GM18517 (cell line): ENCODE results near the gene LDLRAD3.

Experiments used
- ATAC-seq: cut with Tn5 transposase; IDR thresholded peaks from one replicate; pipeline ENCODE4 v1.9.1; 2021; ENCODE audit warnings: mild to moderate bottlenecking, moderate library complexity; ENCODE audit not compliant: unreplicated experiment

The LDLRAD3 gene

GRCh38 chr11:36193290-36193619 is 249.4 kb downstream of the LDLRAD3 start:
- no peak for ATAC-seq

DNA sequence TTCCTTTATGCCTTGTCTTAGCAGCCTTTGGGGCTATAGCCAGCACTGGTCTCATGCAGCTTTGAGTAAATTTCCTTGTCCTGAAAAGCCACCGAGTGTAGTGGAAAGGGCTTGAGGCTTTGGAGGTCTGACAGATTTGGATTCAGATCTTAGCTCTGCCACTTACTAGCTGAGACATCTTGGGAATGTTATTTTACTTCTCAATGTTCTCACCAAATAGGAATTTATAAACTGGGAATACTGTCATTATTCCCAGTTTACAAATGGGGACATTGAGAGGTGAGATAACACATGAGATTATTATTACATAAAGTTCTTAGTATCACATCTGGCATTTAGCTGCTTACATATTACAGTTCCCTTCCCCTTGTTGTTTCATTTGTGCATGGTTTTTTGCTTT is 249.9 kb downstream of the LDLRAD3 start:
- ATAC-seq, result no peak

DNA sequence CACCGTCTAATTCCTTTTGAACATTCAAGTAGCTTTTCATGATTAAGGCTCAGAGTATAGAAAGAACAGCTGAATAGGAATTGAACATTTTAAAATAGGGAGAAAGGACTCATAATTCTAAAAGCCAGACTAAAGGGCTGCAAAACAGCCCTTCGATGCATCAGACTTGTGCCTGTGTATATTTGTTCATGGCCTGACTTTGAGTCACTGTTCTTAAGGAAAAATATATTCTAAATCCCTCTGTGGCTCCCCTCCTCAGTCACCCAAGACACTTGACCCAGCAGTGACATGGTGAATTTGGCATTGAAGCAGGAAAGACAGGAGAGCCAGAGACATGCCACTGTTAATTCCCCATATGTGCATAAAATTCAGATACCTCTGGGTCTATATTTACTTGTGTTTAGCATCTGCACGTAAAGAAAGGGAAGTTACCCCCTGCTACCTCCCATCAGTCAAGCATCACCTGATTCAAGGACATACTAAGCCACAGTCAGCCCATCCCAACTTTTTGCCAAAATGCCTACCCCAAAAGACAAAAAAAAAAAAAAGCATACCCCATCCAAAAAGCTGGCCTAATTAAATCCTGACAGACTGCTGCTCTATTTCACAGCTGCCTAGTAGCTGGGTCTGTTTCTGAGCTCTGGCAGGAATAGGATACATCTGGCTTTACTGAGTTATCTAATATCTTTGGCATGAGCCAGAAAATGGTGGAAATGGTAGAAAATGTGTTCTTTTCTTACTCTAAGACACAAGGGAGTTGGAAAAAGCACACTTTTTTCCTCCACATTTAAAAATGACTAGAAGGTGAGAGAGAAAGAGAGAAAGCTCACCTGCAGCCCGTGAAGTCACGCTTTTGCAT is 251.9 kb downstream of the LDLRAD3 start:
- ATAC-seq, result no peak

GRCh38 chr11:36196411-36196998 is 252.6 kb downstream of the LDLRAD3 start:
- no peak for ATAC-seq

- no peak for ATAC-seq
Measured at GRCh38 chr11:36201411-36201810, 257.5 kb downstream of the LDLRAD3 start.

GRCh38 chr11:36205536-36205935 is 261.7 kb downstream of the LDLRAD3 start:
- ATAC-seq, result no peak

GRCh38 chr11:36210529-36210928 is 266.7 kb downstream of the LDLRAD3 start:
- ATAC-seq, result no peak

DNA sequence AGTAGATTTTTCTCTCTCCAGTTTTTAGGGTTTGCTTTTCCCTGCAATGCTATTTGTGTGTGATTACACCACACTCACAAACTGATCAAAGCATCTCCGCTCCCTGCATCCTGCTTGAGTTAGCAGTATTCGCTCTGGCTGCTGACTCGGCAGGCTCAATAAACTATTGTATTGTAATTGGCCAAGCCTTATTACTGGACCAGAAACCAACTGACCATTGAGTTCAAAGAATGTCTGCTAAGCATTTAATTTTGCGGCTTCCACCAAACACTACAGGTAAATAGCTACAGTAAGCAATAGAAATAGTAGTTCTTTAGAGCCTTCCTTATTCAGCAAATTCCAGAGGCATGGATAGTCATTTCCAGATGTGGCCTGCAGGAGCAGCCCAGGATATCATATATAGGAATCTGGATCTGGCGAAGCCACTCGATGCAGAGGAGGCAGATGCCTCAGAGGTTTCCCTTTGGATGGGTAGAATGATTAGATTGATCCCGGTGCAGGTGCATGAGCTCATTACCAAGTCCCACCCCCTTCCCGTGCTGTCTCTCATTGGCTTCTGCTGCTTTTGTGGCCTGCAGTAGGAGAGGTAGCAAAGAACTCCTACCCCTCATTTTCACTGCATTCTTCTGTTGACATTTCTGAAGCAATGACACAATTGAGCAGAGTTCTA is 268.0 kb downstream of the LDLRAD3 start:
- ATAC-seq, result no peak

DNA sequence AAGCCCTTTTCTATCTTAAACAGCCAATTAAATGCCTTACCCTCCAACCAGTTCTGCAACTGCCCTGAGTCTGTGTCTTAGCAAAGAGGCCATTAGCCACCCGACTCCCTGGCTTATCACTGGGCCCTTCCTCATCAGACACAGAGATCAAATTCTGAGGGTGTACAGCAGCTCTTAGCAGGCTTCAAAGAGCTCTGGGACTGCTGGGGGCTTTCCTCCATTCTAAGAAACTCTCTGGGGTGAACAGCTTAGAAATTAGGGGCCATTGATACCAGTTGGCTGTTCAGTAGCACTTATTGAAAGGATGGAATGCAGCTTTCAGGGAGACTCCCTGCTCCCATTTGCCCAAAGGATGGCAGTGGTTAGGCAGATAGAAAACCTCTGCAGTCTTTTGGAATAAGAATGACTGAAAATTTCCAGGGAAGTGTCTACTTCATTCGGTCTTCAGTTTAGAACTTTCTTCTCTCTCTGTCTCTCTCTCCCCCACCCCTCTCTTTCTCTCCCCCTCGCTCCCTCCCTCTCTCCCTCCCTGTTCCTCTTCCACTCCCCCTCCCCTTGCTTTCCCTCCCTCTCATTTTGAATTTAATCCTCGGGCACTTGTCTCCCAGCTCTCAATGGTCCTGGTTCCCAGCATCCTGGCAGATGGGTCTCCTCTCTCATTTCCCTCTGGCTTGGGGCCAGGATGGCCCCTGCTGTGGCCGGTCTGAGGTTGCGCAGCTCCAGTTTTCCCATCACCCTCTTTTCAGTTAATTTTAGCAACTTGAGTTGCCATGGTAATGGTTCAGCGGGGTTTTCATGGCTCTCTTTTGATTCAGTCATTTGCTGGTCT is 268.9 kb downstream of the LDLRAD3 start:
- ATAC-seq, result no peak

GRCh38 chr11:36213393-36213840 is 269.6 kb downstream of the LDLRAD3 start:
- ATAC-seq, result no peak

DNA sequence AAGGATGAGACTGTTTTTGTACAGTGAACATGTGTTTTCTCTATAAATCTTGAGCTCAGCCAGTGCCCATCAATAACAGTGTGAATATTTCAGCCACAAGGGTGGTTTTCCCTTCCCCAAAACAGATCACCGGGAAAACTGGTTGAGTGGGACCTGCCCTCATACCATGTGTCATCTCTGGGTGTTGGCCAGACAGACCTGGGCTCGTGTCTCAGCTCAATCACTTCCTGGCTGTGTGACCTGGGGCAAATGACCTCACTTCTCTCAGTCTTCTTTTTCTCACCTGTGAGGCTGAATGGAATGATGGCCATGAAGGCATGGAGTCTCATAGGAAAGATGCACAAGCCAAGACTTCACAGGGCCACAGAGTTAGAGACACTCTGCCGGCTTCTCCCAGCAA is 270.6 kb downstream of the LDLRAD3 start:
- no peak for ATAC-seq

DNA sequence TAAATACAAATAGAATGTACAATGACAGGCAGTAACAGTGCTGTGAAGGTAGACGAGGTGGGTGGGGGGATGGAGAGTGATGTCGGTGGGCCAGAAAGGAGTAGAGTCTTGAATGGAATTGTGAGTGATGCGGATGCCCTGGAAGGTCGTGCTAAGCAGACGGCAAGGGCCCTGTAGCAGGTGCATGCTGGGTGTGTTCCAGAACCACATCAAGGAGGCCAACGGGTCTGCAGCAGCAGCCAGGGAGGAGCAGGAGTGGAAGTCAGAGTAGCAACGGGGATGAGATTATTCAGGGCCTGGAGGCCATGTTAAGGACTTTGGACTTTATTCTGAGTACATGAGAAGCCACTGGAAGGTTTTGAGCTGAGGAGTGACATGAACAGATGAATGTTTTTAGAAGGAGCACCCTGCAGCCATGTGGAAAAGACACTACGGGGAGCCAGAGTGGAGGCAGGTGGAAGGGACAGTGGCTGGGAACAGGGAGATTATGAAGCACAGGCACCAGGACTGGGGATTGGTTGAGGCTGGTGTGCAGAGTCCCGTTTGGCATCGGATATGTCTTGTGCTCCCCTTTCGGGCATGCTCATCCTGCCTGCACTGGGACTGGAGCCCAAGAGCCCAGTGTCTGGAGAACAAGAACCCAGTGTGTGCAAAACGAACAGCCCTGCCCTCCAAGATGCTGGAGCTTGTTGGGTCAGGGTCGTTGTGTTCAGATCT is 271.3 kb downstream of the LDLRAD3 start:
- ATAC-seq, result no peak

GRCh38 chr11:36215693-36216060 is 271.8 kb downstream of the LDLRAD3 start:
- no peak for ATAC-seq

DNA sequence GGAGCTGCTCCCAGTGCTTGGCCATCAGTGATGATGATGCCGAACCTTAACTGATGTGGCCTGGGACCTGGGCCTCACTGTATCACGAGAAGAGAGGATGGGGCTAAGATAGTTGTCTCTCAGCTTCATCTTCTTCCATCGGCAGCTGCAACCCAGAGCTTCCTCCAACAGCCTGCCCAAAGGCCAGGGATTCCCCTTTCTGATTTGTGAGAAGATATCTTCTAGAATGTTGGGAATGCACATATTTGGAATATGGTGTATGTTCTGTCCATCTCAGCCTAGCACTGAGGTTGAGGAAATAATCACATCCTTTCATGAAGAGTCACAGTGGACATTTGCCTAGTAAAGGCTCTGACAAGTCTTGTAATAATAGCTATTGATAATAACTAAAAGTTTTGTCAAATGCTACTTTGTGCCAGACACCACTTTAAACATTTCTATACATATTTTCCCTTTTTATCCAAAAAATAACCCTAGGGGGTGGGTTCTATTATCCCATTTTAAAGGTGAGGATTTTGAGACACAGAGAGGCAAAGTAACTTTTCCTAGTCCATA is 272.3 kb downstream of the LDLRAD3 start:
- no peak for ATAC-seq

GRCh38 chr11:36218283-36218921 is 274.5 kb downstream of the LDLRAD3 start:
- ATAC-seq, result no peak

DNA sequence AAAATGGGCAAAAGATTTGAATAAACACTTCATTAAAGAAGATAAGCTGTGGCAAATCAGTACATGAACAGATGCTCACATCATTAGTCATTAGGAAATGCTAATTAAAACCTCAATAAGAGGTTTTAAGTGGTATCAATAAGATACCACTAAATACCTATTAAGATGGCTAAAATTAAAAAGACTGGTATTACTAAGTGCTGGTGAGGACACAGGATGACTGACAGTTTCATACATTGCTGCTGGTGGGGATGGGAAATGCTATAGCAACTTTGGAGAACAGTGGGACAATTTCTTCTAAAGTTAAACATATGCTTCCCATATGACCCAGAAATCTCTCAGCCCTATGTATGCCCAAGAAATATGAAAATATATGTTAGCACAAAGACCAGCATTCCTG is 276.1 kb downstream of the LDLRAD3 start:
- no peak for ATAC-seq

- ATAC-seq, result no peak
Measured at GRCh38 chr11:36222831-36223635, 279.2 kb downstream of the LDLRAD3 start.

DNA sequence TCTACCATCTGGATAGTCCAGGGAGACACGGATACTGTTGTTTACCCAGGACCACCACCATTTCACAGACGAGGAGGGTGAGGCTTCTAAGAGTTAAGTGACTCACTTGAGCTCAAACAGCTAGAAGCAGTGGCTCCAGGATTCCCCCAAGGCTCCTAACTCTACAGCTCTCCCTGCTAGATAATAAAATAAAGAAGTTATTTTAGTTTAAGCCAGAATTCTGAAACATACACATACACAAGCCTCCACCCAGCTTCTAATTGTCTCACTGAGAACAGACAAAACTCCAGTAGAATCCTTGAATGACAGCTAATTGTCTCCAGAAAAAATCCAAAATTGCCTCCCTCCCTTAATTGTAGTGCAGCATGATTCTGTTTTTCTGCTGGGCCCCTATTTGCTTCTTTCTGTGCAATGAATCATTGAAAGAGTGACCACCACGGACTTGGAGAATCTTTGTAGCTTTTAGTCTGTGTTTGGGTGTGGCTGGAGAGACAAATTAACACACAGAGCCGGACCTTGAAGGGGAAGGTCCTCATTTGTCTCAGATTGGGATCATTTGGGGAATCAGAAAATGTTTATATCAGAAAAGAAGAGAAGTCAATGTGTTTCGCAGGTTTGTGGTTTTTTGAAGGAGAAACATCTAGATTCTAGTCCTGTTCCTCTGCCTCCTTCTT is 280.5 kb downstream of the LDLRAD3 start:
- ATAC-seq, result no peak
